ENCODE measurements around the gene IL19.

GRCh38 chr1:206836111-206836510 is 65.5 kb downstream of the IL19 start:
- TF ChIP-seq, protein P1, sequence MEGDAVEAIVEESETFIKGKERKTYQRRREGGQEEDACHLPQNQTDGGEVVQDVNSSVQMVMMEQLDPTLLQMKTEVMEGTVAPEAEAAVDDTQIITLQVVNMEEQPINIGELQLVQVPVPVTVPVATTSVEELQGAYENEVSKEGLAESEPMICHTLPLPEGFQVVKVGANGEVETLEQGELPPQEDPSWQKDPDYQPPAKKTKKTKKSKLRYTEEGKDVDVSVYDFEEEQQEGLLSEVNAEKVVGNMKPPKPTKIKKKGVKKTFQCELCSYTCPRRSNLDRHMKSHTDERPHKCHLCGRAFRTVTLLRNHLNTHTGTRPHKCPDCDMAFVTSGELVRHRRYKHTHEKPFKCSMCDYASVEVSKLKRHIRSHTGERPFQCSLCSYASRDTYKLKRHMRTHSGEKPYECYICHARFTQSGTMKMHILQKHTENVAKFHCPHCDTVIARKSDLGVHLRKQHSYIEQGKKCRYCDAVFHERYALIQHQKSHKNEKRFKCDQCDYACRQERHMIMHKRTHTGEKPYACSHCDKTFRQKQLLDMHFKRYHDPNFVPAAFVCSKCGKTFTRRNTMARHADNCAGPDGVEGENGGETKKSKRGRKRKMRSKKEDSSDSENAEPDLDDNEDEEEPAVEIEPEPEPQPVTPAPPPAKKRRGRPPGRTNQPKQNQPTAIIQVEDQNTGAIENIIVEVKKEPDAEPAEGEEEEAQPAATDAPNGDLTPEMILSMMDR (IDR thresholded peaks at IDR 0.05) = no peak
- no peak for TF ChIP-seq POLR2A (IDR thresholded peaks at IDR 0.05)
